Measurements from ENCODE around the gene GPAT2.
"Not testable (repeated sequence)": the region's sequence is repeated elsewhere in the genome, so short reads cannot be mapped to it uniquely, and the experiment has no call there.

DNA sequence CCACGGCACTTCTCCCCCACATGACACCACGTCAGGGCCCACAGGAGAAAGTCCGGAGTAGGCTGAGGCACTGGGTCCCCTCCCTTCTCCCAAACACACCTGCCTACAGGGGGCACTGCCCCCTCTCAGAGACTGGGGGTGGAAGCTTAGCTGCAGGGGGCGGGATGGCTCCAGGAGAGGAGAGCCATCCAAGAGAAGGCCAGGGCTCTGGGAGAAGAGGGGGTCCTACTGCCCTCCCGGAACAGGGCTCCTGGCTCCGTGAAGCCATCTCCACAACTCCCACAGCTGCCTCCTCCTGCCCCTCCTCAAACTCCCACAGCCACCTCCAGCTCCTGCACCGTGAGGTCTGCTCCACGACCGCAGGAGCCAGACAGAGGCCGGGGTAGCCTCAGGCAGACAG lies 25.6 kb upstream of the GPAT2 start:
- TF ChIP-seq, protein P1, sequence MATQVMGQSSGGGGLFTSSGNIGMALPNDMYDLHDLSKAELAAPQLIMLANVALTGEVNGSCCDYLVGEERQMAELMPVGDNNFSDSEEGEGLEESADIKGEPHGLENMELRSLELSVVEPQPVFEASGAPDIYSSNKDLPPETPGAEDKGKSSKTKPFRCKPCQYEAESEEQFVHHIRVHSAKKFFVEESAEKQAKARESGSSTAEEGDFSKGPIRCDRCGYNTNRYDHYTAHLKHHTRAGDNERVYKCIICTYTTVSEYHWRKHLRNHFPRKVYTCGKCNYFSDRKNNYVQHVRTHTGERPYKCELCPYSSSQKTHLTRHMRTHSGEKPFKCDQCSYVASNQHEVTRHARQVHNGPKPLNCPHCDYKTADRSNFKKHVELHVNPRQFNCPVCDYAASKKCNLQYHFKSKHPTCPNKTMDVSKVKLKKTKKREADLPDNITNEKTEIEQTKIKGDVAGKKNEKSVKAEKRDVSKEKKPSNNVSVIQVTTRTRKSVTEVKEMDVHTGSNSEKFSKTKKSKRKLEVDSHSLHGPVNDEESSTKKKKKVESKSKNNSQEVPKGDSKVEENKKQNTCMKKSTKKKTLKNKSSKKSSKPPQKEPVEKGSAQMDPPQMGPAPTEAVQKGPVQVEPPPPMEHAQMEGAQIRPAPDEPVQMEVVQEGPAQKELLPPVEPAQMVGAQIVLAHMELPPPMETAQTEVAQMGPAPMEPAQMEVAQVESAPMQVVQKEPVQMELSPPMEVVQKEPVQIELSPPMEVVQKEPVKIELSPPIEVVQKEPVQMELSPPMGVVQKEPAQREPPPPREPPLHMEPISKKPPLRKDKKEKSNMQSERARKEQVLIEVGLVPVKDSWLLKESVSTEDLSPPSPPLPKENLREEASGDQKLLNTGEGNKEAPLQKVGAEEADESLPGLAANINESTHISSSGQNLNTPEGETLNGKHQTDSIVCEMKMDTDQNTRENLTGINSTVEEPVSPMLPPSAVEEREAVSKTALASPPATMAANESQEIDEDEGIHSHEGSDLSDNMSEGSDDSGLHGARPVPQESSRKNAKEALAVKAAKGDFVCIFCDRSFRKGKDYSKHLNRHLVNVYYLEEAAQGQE (IDR thresholded peaks at IDR 0.05; ENCODE audit: insufficient read depth in 1 of 2, low read depth in 2 of 2, low read length in 1 of 2): not testable (repeated sequence)
- TF ChIP-seq, protein P2, sequence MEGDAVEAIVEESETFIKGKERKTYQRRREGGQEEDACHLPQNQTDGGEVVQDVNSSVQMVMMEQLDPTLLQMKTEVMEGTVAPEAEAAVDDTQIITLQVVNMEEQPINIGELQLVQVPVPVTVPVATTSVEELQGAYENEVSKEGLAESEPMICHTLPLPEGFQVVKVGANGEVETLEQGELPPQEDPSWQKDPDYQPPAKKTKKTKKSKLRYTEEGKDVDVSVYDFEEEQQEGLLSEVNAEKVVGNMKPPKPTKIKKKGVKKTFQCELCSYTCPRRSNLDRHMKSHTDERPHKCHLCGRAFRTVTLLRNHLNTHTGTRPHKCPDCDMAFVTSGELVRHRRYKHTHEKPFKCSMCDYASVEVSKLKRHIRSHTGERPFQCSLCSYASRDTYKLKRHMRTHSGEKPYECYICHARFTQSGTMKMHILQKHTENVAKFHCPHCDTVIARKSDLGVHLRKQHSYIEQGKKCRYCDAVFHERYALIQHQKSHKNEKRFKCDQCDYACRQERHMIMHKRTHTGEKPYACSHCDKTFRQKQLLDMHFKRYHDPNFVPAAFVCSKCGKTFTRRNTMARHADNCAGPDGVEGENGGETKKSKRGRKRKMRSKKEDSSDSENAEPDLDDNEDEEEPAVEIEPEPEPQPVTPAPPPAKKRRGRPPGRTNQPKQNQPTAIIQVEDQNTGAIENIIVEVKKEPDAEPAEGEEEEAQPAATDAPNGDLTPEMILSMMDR (IDR thresholded peaks at IDR 0.05): not testable (repeated sequence)

Data from Panc1 (cell line).